GM10266 (cell line): Measurements from ENCODE around the gene RNU6-9.
A peak's percentile ranks its signal among the peaks of the same experiment; 100 is the strongest.

Experiments
- DNase-seq: peaks from one replicate; pipeline ENCODE4 v3.0.0; 2012; ENCODE audit errors: extremely low spot score
- TF ChIP-seq, protein P1 (sequence below): IDR thresholded peaks from 2 replicates; pipeline ENCODE4 v1.5.1; 2012; ENCODE audit warnings: mild to moderate bottlenecking, low read depth; ENCODE audit not compliant: control insufficient read depth, insufficient read depth; ENCODE audit errors: missing control alignments

RNU6-9 gene

DNA sequence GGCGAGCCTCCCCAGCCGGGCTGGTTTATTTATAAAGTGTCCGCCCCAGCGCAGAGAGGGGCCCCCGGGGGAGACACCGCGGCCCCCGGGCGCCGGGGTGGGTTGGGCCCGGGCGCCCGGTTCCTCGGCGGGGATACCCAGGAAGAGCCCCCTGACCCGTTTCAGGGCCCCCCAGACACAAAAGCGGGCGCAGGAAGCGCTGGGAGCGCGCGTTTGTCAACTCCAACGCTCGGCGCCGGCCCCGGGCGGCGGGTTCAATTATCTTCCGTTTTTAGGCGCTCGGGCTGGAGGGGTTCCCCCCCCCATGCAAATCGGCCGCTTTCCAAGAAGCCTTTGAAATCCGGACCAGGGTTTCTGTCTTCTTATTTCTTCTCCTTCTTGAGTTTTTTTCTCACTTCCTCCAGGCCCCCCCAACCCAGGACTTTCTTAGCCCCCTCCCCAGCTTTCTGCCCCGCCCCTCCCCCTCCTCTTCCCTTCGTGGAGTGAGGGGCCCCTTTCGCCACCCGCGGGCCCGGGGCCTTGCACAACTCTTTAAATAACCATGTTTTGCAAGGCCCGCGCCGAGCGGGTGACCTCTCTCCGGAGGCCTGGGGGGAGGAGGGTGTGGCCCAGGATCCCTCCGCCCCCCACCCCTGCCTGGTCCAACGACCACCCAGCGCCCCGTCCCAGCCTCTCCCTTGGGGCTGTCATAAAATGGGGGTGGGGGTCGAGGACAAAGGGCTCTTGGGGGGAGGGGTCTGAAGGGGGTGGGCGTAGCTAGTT lies 33.5 kb downstream of the RNU6-9 start:
- peak; percentile 86 for DNase-seq

DNA sequence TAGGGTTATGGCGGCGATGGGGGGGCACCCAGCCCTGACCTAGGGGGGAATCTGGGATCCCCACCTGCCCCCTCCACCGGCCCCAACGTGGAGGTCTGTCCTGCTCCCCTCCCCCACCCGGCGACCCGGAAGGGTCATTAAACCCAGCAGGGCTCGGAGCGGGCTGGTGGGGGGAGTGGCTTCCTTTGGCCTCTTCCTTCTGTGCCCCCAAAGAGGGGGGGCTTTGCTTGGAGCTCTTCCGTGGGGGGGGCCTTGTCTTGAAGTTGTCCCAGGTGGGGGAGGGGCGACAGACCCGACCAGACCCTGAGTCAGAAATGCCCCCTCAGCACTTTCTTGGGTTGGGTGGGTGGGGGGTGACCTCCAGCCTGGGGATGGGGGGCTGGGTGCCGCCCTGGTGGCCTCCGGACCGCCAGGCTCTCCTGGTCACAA lies 34.1 kb downstream of the RNU6-9 start:
- DNase-seq = no peak

More for the DNA sequence above, 33.5 kb downstream of the RNU6-9 start:
- TF ChIP-seq, protein P1, sequence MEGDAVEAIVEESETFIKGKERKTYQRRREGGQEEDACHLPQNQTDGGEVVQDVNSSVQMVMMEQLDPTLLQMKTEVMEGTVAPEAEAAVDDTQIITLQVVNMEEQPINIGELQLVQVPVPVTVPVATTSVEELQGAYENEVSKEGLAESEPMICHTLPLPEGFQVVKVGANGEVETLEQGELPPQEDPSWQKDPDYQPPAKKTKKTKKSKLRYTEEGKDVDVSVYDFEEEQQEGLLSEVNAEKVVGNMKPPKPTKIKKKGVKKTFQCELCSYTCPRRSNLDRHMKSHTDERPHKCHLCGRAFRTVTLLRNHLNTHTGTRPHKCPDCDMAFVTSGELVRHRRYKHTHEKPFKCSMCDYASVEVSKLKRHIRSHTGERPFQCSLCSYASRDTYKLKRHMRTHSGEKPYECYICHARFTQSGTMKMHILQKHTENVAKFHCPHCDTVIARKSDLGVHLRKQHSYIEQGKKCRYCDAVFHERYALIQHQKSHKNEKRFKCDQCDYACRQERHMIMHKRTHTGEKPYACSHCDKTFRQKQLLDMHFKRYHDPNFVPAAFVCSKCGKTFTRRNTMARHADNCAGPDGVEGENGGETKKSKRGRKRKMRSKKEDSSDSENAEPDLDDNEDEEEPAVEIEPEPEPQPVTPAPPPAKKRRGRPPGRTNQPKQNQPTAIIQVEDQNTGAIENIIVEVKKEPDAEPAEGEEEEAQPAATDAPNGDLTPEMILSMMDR = no peak

DNA sequence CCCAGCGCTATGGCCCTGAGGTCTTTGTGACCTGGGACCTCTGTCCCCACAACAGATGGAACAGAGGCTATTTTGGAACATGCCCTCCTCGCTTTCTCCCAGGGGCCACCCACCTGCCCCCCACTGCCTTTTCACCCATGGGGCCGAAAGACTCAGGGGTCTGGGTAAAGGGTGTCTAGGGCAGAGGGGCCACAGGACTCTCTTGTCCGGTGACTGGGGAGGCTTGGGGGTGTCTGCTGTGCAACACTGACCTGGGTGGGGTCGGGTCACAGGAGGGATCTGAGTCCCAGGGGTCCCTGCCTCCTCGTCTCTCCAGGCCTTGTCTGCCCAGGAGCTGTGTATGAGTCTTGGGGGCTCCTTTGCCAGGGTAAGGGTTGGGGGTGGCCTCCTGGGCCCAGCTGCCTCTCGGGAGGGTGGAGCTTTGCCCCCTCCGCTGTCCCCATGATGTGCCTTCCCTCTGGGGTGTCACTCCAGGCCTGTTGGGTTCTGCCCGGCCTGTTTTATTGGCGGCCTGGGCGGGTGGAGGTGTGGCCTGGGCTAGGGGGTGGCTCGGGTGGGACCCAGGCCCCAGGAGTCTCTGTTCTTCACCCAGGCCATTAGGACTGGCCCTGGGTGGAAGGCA lies 34.6 kb downstream of the RNU6-9 start:
- TF ChIP-seq, protein P1 = no peak
- DNase-seq = no peak

More for the DNA sequence above, 34.1 kb downstream of the RNU6-9 start:
- TF ChIP-seq, protein P1 = no peak

DNA sequence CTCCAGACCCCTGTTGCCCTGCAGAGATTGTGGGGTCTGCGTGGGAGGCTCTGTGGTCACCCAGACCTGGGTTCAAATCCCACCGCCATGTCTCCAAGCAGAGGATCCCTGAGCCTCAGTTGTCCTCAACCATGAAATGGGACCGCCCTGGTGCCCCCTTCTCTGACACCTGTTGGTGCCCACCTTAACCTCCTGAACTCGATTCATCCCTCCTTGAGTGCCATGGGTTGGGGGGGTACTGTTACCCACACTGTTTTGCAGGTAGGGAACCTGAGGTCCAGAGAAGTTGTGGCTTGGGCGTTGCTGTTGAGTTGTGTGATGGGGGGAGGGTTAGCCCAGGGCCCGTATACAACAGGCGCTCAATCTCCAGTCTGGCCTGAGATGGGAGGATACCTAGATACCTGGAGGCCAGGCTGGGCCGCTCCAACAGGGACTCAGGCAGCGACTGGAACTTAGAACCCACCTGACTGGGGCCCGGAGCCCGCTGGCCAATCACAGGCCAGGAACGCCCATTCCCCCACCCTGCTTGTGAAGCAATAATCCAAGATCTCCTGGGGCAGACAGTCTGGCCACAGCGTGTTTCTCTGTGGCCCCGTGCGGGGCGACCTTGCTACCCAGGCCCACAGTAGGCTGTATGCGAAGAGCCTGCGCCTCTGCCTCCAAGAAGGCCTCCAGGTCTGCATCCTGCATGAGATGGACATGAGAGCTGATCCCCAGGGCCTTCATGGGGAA lies 35.4 kb downstream of the RNU6-9 start:
- DNase-seq = no peak
- TF ChIP-seq, protein P1 = no peak

DNA sequence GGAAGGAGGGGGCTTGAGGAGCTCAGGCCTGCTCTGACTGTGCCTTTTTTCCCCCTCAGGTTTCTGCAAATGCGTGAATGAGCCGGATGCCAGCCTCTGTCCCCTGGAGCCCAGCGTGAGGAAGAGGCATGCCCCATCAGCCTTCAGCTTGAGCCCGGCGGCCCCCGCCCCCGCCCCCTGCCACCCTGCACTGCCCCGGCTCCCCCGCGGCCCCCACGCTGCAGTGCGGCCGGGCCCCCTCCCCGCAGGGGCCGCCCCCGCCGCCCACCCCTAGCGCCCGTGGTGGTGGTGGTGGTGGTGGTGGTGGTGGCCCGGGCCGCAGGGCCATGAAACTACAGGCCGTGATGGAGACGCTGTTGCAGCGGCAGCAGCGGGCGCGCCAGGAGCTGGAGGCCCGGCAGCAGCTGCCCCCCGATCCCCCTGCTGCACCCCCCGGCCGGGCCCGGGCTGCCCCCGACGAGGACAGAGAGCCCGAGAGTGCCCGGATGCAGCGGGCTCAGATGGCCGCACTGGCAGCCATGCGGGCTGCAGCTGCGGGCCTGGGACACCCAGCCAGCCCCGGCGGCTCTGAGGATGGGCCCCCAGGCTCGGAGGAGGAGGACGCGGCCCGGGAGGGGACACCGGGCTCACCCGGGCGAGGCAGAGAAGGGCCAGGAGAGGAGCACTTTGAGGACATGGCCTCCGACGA lies 36.1 kb downstream of the RNU6-9 start:
- no peak for DNase-seq
- TF ChIP-seq, protein P1 = no peak

DNA sequence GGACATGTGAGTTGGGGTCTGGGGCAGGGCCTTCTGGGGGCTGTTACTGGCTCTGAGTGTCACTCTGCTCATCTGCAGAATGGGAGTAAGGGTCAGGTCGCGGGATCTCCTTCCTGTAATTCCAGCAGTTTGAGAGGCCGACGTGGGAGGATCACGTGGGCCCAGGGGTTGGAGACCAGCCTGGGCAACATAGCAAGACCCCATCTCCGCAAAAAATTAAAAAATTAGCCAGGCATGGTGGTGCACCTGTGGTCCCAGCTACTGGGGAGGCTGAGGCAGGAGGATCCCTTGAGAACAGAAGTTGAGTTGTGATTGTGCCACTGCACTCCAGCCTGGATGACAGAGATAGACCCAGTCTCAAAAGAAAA lies 36.6 kb downstream of the RNU6-9 start:
- TF ChIP-seq, protein P1 = no peak
- no peak for DNase-seq
